Measurements from ENCODE around the gene SHISA6.

SHISA6 gene

DNA sequence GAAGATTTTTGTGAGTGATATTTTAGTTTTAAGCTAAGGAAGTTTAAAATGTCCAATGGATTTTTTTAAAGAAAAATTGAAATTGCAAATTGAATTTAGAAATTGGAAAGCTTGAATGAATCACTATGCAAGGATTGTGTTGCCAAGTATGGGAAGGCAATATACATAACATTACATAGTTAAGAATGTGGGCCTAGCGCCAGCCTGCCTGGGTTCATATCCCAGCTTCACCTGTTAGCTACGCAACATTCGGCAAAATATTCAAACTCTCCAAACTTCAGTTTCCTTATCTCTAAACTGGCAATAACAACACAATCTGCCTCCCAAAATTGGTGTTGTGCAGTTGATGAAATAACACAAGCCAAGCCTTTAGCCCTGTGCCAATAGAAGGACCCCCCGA lies 306.8 kb downstream of the SHISA6 start:
- DNase-seq: no peak

DNA sequence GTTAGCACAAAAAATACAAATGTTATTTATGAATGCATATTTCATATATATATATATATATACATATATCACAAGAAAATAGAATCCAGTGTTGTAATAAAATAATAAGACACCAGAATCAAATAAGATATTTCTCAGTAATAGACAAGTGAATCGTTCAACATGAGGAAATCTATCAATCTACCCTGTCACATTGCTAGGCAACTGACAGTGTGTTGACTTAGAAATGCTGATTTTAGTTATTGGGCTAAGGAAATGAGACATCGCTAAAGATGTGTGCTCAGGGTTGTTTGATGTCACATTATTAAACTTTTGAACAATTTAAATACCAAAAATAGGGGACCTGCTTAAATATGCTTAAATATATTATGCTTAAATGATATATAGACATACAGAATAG lies 307.4 kb downstream of the SHISA6 start:
- no peak for DNase-seq

GRCh38 chr17:11550431-11550830 lies 309.4 kb downstream of the SHISA6 start:
- no peak for DNase-seq

DNA sequence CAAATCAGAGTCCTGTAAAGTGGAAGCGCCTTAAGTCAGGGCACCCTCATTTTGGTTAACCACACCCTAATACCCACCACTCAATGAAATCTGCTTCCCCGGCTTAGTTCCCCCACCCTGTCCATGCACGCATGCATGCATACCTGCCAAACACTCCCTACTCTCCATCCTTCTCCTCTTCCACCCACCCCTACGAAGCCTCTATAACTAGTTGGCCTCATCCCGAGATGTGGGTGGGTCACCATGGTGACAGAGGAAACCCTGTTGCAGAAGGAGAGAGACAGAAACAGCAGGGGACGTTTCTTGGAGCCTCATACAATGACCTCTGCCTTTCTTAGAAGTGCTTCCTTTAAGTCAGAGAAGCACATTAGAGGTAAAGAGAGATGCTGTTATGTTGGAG lies 310.4 kb downstream of the SHISA6 start:
- DNase-seq: no peak

DNA sequence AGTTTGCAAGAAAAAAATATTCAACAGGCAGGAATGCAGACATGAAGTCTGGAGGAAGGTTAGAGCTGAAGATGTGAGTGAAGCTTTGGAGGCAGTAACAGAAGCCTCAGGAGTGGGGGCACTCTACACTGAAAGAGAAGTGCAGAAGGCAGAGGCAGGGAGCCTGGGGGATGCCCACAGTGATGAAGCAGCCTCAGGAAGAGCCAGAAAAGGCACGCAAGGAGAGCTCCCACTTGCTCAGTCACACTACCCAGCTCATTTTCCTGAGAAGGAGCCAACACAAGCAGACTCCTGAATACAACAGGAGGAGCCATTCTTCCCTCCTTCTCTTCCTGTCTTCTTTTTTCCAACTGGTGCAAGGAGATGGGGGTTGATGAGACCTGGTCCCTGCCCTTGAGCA lies 312.1 kb downstream of the SHISA6 start:
- no peak for DNase-seq

GRCh38 chr17:11554042-11554441 lies 313.0 kb downstream of the SHISA6 start:
- DNase-seq: no peak

DNA sequence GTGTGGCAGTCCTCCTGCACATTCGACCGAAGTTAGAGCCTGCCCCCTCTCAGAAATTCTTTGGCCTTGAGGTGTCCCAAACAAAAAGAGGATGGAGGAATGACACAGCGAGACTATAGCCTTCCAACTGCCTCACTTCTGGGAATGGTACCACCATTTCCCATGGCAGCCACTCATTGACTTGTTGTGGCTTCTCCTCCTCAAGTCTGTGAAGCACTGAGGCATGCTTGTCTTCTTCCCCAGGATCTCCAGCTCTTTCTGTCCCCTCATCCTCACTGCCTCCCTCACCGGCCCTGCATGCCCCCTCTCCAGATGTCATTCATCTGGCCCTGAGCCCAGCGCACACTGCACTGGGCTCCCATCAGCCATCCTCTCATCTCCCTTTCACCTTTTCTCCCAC lies 313.5 kb downstream of the SHISA6 start:
- DNase-seq: no peak

- no peak for DNase-seq
Observed at GRCh38 chr17:11555530-11555929, 314.5 kb downstream of the SHISA6 start.

DNA sequence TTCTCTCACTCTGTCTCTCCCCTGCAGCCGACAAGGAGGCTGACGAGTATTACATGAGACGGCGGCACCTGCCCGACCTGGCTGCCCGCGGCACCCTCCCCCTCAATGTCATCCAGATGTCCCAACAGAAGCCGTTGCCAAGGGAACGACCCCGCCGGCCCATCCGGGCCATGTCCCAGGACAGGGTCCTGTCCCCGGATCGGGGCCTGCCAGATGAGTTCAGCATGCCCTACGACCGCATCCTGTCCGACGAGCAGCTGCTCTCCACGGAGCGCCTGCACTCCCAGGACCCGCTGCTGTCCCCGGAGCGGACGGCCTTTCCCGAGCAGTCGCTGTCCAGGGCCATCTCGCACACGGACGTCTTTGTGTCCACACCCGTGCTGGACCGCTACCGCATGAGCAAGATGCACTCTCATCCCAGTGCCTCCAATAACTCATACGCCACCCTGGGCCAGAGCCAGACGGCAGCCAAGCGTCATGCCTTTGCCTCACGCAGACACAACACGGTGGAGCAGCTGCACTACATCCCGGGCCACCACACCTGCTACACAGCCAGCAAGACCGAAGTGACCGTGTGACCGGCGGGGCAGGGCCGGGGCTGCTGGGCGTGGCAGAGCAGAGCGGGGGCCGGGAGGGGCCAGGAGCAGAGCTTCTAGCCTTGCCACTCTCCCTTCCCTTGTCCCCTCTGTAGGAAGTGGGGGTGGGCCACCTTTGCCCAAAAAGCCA lies 316.9 kb downstream of the SHISA6 start:
- no peak for DNase-seq

DNA sequence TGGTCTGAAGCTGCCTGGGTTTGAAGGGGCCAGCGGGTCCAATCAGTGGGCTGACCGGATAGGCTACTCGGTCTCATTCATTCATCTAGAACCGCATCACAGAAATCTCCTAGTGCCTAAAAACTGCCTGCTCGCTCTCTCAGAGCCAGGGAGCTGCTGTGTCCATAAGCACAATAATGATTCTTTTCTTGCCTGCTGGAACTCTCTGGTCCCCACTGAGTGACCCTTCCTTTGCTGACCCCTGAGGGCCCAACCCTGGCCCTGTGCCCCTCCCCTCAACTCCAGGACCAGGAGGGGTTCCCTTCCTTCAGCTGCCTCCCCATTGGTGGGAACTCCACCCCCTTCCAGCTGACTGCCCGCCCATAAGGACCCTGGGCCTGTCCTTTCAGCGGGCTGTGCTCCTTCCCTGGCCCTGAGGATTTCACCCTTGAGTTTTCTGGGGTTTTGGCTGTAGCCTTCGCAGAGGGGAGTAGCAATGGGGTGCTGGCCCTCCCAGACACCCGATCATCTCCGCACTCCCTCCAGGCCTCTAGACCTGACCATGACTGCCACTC lies 317.7 kb downstream of the SHISA6 start:
- no peak for DNase-seq

DNA sequence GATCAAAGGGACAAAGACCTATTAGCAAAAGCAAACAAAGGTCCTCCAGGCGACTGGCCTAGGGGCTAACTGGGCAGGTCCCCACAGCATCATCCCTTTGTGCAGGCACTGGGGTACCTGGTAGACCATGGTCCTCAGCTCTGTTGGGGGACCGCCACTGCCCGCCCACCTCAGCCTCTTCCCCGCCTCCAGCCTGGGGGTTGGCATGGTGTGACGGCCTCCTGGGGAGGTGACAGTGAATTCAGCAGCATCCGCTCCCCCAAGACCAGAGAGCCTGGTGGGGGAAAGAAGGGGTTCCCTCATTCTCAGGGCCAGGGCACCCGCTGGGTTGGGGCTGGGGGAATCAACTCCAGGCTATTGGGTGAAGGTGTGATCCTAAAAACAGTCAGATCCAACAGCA lies 318.6 kb downstream of the SHISA6 start:
- DNase-seq: no peak

GRCh38 chr17:11561281-11561680 lies 320.3 kb downstream of the SHISA6 start:
- no peak for DNase-seq

GRCh38 chr17:11561702-11562101 lies 320.7 kb downstream of the SHISA6 start:
- DNase-seq: no peak

DNA sequence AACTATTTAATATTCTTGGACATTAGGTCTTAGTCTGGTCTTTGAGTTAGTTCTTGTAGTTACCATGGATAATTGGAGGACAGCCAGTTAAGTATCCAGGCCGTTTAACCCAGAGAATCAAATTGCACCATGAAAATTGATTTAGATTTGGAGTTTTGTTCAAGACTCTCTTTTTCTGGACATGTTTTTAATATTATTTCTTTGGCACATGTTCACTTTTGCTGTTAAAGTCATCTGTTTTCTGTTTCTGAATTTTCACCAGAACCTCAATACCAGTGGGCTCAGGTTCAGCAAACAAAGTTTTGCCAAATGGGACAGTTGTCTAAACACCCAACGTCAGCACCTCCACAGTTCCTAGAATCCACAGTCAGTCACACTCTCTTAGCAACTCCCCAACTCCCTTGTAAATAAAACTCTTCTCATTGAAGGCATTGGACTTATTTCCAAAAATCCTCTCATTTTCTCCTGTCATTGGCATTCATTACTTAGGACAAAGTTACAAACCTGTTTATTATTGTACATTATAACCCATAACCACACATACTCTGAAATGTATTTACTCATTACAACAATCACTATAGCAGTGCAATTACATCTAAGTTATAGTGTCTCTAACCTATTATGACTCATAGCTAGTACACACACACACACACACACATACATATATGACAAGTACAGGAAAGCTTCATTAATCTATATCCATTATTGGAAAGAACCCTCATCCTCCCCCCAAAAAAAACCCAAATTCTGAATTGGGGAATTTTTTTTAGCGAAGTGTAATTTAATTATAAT lies 323.8 kb downstream of the SHISA6 start:
- DNase-seq: no peak

GRCh38 chr17:11565591-11565990 lies 324.6 kb downstream of the SHISA6 start:
- no peak for DNase-seq

DNA sequence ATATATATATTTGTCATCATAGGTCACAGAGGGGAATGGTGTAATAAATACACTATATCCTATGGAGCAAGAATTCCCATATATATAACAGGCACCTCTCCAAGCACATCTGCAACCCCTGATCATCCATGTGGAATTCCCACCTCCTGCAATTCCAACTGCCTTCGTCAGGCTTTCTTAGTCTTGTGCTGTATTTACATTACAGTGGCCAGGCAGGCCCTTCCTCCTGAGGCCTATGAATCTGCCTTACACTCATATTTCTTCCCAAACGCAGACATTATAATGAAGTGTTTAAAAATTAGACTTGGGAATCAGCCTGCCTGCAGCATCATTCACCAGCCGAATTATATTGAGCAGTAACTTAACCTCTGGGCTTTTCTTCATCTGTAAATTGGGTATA lies 338.0 kb downstream of the SHISA6 start:
- no peak for DNase-seq

DNA sequence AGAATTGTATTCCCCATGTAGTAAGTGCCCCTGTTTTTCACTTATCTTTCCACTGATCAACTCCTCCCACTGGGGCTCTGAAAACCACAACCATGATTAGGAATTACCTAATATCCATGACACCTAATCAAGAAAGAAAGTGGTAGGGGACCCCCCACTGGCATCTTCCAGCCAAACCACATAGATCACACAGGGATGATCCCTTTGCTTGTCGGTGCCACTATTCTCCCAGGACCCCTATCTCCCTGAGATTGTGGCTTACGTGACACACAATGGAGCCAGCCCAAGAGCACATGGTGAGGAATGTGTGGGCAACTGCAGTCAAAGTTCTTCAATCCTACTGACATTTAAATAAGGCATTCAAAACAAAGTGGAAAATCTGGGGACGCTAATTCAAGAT lies 339.7 kb downstream of the SHISA6 start:
- no peak for DNase-seq

GRCh38 chr17:11582217-11582616 lies 341.2 kb downstream of the SHISA6 start:
- DNase-seq: no peak

DNA sequence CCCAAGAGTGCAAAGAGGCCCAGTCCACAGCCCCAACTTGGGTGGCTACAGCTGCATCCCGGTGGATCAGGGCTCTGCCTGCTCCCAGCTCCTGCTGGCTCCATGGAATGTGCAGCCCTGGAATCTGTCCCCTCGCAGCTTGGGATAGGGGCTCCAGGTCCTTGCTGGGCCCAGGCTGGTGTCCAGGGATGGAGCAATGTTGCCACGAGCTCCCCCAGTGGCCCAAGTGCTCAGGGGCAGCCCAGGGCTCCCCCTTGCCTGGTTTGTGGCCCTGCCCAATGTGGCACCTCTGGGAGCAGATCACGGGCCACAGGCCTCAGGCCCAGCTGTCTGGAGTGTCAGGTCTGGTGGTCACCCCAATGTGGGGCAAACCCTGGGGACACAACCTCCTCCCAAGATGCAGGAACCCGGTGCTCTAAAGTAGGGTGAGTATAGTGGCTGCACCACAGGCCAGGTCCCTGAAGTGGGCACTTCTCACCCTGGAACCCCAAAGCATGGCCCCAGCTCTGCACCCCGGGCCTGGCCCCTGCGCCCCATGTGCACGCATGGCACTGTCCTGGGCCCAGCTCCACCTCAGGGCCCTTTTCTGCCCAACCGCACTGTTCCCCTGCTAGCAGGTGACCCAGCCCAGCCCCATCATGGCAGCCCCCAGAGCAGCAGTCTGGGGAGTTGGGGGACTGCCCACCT lies 342.4 kb downstream of the SHISA6 start:
- DNase-seq: no peak

DNA sequence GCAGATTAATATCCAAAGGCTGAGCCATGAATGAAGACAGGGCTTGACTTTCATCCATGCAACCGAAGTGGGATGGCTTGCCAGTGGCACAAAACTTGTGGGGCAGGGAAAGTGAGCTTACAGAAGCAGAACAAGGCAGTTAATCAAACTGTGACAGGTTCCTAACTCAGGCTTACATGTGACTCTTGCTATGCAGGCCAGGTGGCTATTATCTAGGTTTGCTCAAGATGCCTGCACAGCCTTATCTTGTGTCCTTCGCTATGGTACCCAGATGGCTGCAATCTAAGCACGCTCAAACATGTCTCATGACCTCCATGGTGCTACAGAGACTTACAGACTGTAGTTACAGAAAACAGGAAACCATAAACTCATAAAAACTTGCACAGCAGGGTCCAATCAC lies 348.7 kb downstream of the SHISA6 start:
- no peak for DNase-seq

DNA sequence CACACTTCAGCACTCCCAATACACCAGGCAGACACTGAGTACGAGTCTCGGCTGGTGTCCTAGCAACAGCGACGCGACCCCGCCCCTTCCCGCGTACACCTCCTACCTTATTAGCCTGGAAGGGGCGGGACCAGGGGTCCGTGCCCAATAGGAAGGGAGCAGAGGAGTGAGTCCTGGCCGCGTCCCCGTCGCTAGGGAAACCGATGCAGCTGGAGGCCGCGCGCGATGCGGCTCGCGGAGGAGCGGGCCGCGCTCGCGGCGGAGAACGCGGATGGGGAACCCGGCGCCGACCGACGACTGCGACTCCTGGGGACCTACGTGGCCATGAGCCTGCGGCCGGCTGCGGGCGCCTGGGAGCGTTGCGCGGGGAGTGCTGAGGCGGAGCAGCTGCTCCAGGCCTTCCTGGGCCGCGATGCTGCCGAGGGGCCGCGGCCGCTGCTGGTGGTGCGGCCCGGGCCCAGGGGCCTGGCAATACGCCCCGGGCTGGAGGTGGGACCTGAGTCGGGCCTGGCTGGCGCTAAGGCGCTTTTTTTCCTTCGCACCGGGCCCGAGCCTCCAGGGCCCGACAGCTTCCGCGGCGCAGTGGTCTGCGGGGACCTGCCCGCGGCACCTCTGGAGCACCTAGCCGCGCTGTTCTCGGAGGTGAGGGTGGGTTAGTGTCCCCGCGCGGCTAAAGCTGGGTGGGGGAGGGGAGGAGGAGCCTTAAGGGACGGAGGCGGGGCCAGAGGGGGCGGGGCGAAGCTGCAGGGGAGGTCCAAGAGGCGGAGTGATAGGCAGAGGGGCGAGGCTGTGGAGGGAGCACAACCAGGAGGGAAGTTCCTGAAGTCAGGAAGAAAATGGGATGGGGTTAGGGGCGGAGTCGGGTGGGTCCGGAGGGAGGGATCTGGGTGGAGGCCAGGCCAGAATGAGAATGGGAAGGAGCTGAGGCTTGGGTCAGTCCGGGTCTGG lies 357.5 kb downstream of the SHISA6 start, which contains the start of gene DNAH9:
DNAH9 (plus strand) TSS at position 197 of the 948 bp plus-strand sequence; CDS start at position 226, 29 bp downstream.
- DNase-seq: no peak

DNA sequence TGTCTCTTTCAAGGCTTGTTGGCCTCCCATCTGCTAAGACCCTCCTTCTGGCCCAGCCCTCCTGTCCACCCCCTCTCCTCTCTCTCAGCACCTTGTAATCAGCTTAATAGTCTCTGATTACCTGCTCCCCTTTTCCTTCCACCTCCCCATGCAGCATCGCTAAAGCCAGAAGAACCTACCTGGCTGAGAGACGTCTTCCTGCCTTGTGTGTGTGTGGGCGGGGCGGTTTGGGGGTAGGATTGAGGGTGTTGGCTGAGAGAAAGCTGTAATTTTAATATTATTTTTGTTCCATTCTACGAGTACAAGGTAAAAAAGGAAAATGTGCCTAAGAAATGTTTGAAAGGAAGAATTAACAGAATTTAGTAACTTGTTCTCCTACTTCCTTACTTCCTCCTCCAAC lies 360.6 kb downstream of the SHISA6 start:
- DNase-seq: no peak
